ENCODE measurements around the gene ATP1A4.

Gene ATP1A4

GRCh38 chr1:160163615-160164014 is 12.2 kb downstream of the ATP1A4 start:
- Histone ChIP-seq H3K4me3 (ENCODE audit: low read depth in 1 of 2, low read length in 1 of 2) (no peak overlapping the region), H3K27ac (no peak overlapping the region), H3K36me3 (no peaks in the 10 kb centered on the region), H3K27me3 (peaks cover 22% of the 10 kb centered on the region), H3K4me1 (ENCODE audit: control insufficient read depth in 1 of 2, insufficient read depth in 1 of 2, low read depth in 1 of 2, low read length in 1 of 2) (peaks cover 12 to 16% of the 10 kb centered on the region in 2 experiments), H3K9me3 (no peaks in the 10 kb centered on the region)
- no peak for TF ChIP-seq CTCF (IDR thresholded peaks at IDR 0.05)

- Histone ChIP-seq H3K4me3 (ENCODE audit: low read depth in 1 of 2, low read length in 1 of 2) (no peak overlapping the region), H3K9me3 (no peaks in the 10 kb centered on the region), H3K27me3 (peaks cover 26% of the 10 kb centered on the region), H3K27ac (no peak overlapping the region), H3K36me3 (no peaks in the 10 kb centered on the region), H3K4me1 (ENCODE audit: control insufficient read depth in 1 of 2, insufficient read depth in 1 of 2, low read depth in 1 of 2, low read length in 1 of 2) (peaks cover 14 to 21% of the 10 kb centered on the region in 2 experiments)
- no peak for TF ChIP-seq CTCF (IDR thresholded peaks at IDR 0.05)
These were observed 12.7 kb downstream of the ATP1A4 start for GRCh38 chr1:160164121-160164520.

- Histone ChIP-seq H3K27me3 (peaks cover 30% of the 10 kb centered on the region), H3K9me3 (no peaks in the 10 kb centered on the region), H3K4me1 (ENCODE audit: control insufficient read depth in 1 of 2, insufficient read depth in 1 of 2, low read depth in 1 of 2, low read length in 1 of 2) (peaks cover 18 to 27% of the 10 kb centered on the region in 2 experiments), H3K36me3 (no peaks in the 10 kb centered on the region), H3K27ac (no peak overlapping the region), H3K4me3 (ENCODE audit: low read depth in 1 of 2, low read length in 1 of 2) (no peak overlapping the region)
- TF ChIP-seq CTCF (IDR thresholded peaks at IDR 0.05): no peak
These were observed 14.9 kb downstream of the ATP1A4 start for GRCh38 chr1:160166166-160166868.

- Histone ChIP-seq H3K9me3 (no peaks in the 10 kb centered on the region), H3K4me1 (ENCODE audit: control insufficient read depth in 1 of 2, insufficient read depth in 1 of 2, low read depth in 1 of 2, low read length in 1 of 2) (peaks cover 18 to 27% of the 10 kb centered on the region in 2 experiments), H3K27me3 (peaks cover 34% of the 10 kb centered on the region), H3K27ac (no peak overlapping the region), H3K36me3 (no peaks in the 10 kb centered on the region), H3K4me3 (ENCODE audit: low read depth in 1 of 2, low read length in 1 of 2) (no peak overlapping the region)
- no peak for TF ChIP-seq CTCF (IDR thresholded peaks at IDR 0.05)
These were observed 15.7 kb downstream of the ATP1A4 start for GRCh38 chr1:160167056-160167455.

GRCh38 chr1:160167580-160167979 is 16.2 kb downstream of the ATP1A4 start:
- TF ChIP-seq CTCF (IDR thresholded peaks at IDR 0.05): no peak
- Histone ChIP-seq H3K4me3 (ENCODE audit: low read depth in 1 of 2, low read length in 1 of 2) (no peak overlapping the region), H3K4me1 (ENCODE audit: control insufficient read depth in 1 of 2, insufficient read depth in 1 of 2, low read depth in 1 of 2, low read length in 1 of 2) (peaks cover 18 to 27% of the 10 kb centered on the region in 2 experiments), H3K27ac (no peak overlapping the region), H3K27me3 (peaks cover 34% of the 10 kb centered on the region), H3K36me3 (no peaks in the 10 kb centered on the region), H3K9me3 (no peaks in the 10 kb centered on the region)
